GM12878 (cell line): Measurements from ENCODE around the gene SENP3. TPM values are rescaled to one million over a fixed set of nuclear protein-coding genes. Genes with fewer than 3 reads are reported as not detected.

ENCODE experiments used
- CHD4 ChIP-seq: fragments of 200-600 bp; sonication (generic); IDR thresholded peaks from 2 replicates; pipeline ENCODE4 v1.6.1; 2016; ENCODE audit warnings: mild to moderate bottlenecking
- E2F8 ChIP-seq: fragments of 450-650 bp; IDR thresholded peaks from 2 replicates; pipeline ENCODE4 v1.6.1; 2018; ENCODE audit warnings: mild to moderate bottlenecking, low read depth, moderate library complexity; ENCODE audit not compliant: partially characterized antibody
- KDM1A ChIP-seq: fragments of 200-600 bp; sonication (generic); IDR thresholded peaks from 2 replicates; pipeline ENCODE4 v1.6.1; 2016; ENCODE audit warnings: borderline replicate concordance
- MTA2 ChIP-seq: fragments of 450-650 bp; IDR thresholded peaks from 2 replicates; pipeline ENCODE4 v1.6.1; 2016; ENCODE audit warnings: low read depth, mild to moderate bottlenecking, moderate library complexity
- PBX3 ChIP-seq: IDR thresholded peaks from 2 replicates; pipeline ENCODE4 v1.6.1; 2011; ENCODE audit warnings: mild to moderate bottlenecking, low read depth, low read length, moderate library complexity; ENCODE audit not compliant: insufficient replicate concordance
- RB1 ChIP-seq: fragments of 450-650 bp; formaldehyde crosslinking; IDR thresholded peaks from 2 replicates; pipeline ENCODE4 v1.6.1; 2017; ENCODE audit warnings: mild to moderate bottlenecking, borderline replicate concordance
- SPI1 ChIP-seq: IDR thresholded peaks from 2 replicates; pipeline ENCODE4 v1.6.1; 2011; ENCODE audit warnings: low read depth, mild to moderate bottlenecking, low read length, moderate library complexity, borderline replicate concordance; ENCODE audit not compliant: insufficient read depth
- SREBF2 ChIP-seq: IDR thresholded peaks from 2 replicates; pipeline ENCODE4 v1.6.1; 2012; ENCODE audit warnings: mild to moderate bottlenecking, low read length
- SRF ChIP-seq, 2 experiments: IDR thresholded peaks; 2 replicates each; pipeline ENCODE4 v1.6.1; 2011; ENCODE audit warnings: low read depth in 2 of 2, low read length in 2 of 2, mild to moderate bottlenecking in 1 of 2, moderate library complexity in 1 of 2
- ZBED1 ChIP-seq: IDR thresholded peaks from 2 replicates; pipeline ENCODE4 v1.6.1; 2016; ENCODE audit warnings: borderline replicate concordance
- polyA plus RNA-seq, 11 experiments: library from polyadenylated mRNA; depleted of rRNA in 4 of 11; unstranded in 6 of 11; stranded (reverse) in 5 of 11; fragments of >200 nt; fragmentation: Nextera tagmentation in 4 of 11; fragmentation: Illumina TruSeq in 1 of 11; extraction: Ambion mirVana in 4 of 11; extraction: Trizol in 1 of 11; gene quantifications; 1 replicate in 1 of 11; 2 replicates in 10 of 11; pipeline versions ENCODE4 v1.2.1 to v1.2.3, GENCODE V29; 2011 to 2016; ENCODE audit warnings: inconsistent platforms in 2 of 11, missing spikeins in 2 of 11, low read depth in 1 of 11
- total RNA-seq, 4 experiments: library from RNA; depleted of rRNA in 3 of 4; stranded (reverse); fragments of >200 nt in 3 of 4; fragmentation: Illumina TruSeq in 1 of 4; extraction: Trizol in 1 of 4; gene quantifications; 2 replicates each; pipeline versions ENCODE4 v1.2.1 to v1.2.3, GENCODE V29; 2013 to 2021
- TF ChIP-seq, protein P1 (sequence below): fragments of 450-650 bp; IDR thresholded peaks from 2 replicates; pipeline ENCODE4 v1.6.1; 2016; ENCODE audit warnings: mild to moderate bottlenecking

Gene SENP3
- total and polyA plus RNA-seq, 10 of the 15 experiments (the other 5 are each of a cell fraction or from before 2014, with no cell fraction given) = 1.8 to 113 (median 72.3) TPM

DNA sequence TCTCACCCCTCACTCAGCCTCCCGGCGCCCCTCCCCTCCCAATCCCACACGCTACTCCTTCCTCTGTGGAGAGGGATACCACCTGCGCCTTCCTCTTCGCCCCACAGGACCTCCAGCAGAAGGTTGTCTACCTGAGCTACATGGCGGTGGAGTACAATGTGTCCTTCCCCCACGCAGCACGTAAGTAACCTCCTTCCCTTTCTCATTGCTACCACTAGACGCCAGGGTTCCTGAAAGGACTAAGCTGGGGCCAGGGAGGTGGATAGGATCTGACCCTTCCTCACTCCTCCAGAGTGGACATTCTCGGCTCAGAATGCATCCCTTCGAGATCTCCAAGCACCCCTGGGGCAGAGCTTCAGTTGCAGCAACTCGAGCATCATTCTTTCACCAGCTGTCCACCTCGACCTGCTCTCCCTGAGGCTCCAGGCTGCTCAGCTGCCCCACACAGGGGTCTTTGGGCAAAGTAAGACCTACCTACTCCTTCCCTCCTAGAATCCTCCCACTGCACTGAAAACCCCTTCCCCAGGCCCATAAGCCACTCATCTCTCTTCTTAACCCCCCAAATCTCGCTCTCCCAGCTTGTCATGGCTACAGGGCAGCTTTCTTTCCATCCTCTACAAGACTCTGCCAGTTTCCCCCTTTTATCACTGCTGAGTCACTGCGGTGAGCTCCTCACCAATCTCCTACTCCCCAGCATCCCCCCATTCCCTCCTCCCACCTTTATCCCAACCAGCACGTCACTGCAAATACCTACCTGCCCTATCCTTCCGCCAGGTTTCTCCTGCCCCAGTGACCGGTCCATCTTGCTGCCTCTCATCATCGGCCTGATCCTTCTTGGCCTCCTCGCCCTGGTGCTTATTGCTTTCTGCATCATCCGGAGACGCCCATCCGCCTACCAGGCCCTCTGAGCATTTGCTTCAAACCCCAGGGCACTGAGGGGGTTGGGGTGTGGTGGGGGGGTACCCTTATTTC lies 19.2 kb downstream of the SENP3 start (continued):
- TF ChIP-seq SPI1 = no peak
- TF ChIP-seq MTA2 = no peak
- no peak for TF ChIP-seq SRF (IDR thresholded peaks at IDR 0.05; ENCODE audit: low read depth in 2 of 2, low read length in 2 of 2)
- TF ChIP-seq, protein P1, sequence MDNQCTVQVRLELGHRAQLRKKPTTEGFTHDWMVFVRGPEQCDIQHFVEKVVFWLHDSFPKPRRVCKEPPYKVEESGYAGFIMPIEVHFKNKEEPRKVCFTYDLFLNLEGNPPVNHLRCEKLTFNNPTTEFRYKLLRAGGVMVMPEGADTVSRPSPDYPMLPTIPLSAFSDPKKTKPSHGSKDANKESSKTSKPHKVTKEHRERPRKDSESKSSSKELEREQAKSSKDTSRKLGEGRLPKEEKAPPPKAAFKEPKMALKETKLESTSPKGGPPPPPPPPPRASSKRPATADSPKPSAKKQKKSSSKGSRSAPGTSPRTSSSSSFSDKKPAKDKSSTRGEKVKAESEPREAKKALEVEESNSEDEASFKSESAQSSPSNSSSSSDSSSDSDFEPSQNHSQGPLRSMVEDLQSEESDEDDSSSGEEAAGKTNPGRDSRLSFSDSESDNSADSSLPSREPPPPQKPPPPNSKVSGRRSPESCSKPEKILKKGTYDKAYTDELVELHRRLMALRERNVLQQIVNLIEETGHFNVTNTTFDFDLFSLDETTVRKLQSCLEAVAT = no peak
- no peak for TF ChIP-seq RB1
- no peak for TF ChIP-seq E2F8
- no peak for TF ChIP-seq ZBED1
- no peak for TF ChIP-seq PBX3
- no peak for TF ChIP-seq CHD4
- TF ChIP-seq KDM1A = no peak
- no peak for TF ChIP-seq SREBF2
